ENCODE data around the gene WDR47.

Gene WDR47

GRCh38 chr1:108955881-108956280 lies 86.0 kb downstream of the WDR47 start:
- H3F3A ChIP-seq (ENCODE audit: insufficient read depth, low read length): no peaks in the 10 kb centered on the region
- no peak overlapping the region for H3K4me2 ChIP-seq (ENCODE audit: low read length)
- H3K4me3 ChIP-seq (ENCODE audit: low read depth, low read length, poor library complexity, severe bottlenecking): no peak overlapping the region
- no peak for TF ChIP-seq EZH2 (IDR thresholded peaks at IDR 0.05; ENCODE audit: borderline replicate concordance, low read length)
- TF ChIP-seq CTCF (IDR thresholded peaks at IDR 0.05; ENCODE audit: low read length): no peak
- peaks cover 27% of the 10 kb centered on the region for H3K36me3 ChIP-seq (ENCODE audit: insufficient read depth, low read length)
- peaks cover 28% of the 10 kb centered on the region for H3K79me2 ChIP-seq (ENCODE audit: insufficient read depth, low read length)
- H4K20me1 ChIP-seq (ENCODE audit: insufficient read depth, low read length): no peaks in the 10 kb centered on the region
- H3K9me3 ChIP-seq (ENCODE audit: low read length): no peaks in the 10 kb centered on the region
- H2AFZ ChIP-seq (ENCODE audit: low read length): no peak overlapping the region
- no peak overlapping the region for H3K27ac ChIP-seq (ENCODE audit: low read depth, low read length, poor library complexity, severe bottlenecking)
- H3K9me2 ChIP-seq (ENCODE audit: low read depth, low read length): no peaks in the 10 kb centered on the region
- H3K27me3 ChIP-seq (ENCODE audit: insufficient read depth, low read length): no peaks in the 10 kb centered on the region
- H3K9ac ChIP-seq (ENCODE audit: low read length): no peak overlapping the region
- peaks cover 2% of the 10 kb centered on the region for H3K4me1 ChIP-seq (ENCODE audit: insufficient read depth, low read length, severe bottlenecking)

GRCh38 chr1:108955111-108955510 lies 86.8 kb downstream of the WDR47 start:
- H3F3A ChIP-seq (ENCODE audit: insufficient read depth, low read length): no peaks in the 10 kb centered on the region
- TF ChIP-seq EZH2 (IDR thresholded peaks at IDR 0.05; ENCODE audit: borderline replicate concordance, low read length) (no peak), CTCF (IDR thresholded peaks at IDR 0.05; ENCODE audit: low read length) (no peak)
- H3K79me2 ChIP-seq (ENCODE audit: insufficient read depth, low read length): peaks cover 32% of the 10 kb centered on the region
- no peaks in the 10 kb centered on the region for H3K9me3 ChIP-seq (ENCODE audit: low read length)
- H3K4me3 ChIP-seq (ENCODE audit: low read depth, low read length, poor library complexity, severe bottlenecking): no peak overlapping the region
- H3K27me3 ChIP-seq (ENCODE audit: insufficient read depth, low read length): no peaks in the 10 kb centered on the region
- H3K4me2 ChIP-seq (ENCODE audit: low read length): no peak overlapping the region
- no peaks in the 10 kb centered on the region for H4K20me1 ChIP-seq (ENCODE audit: insufficient read depth, low read length)
- H3K27ac ChIP-seq (ENCODE audit: low read depth, low read length, poor library complexity, severe bottlenecking): no peak overlapping the region
- no peak overlapping the region for H3K9ac ChIP-seq (ENCODE audit: low read length)
- no peaks in the 10 kb centered on the region for H3K9me2 ChIP-seq (ENCODE audit: low read depth, low read length)
- H2AFZ ChIP-seq (ENCODE audit: low read length): no peak overlapping the region
- peaks cover 27% of the 10 kb centered on the region for H3K36me3 ChIP-seq (ENCODE audit: insufficient read depth, low read length)
- H3K4me1 ChIP-seq (ENCODE audit: insufficient read depth, low read length, severe bottlenecking): no peaks in the 10 kb centered on the region

- Histone ChIP-seq H3F3A (ENCODE audit: insufficient read depth, low read length) (no peaks in the 10 kb centered on the region), H3K27me3 (ENCODE audit: insufficient read depth, low read length) (no peaks in the 10 kb centered on the region), H3K9me3 (ENCODE audit: low read length) (no peaks in the 10 kb centered on the region), H3K4me1 (ENCODE audit: insufficient read depth, low read length, severe bottlenecking) (peaks cover 7% of the 10 kb centered on the region), H3K9me2 (ENCODE audit: low read depth, low read length) (no peaks in the 10 kb centered on the region), H4K20me1 (ENCODE audit: insufficient read depth, low read length) (no peaks in the 10 kb centered on the region), H3K36me3 (ENCODE audit: insufficient read depth, low read length) (peaks cover 27% of the 10 kb centered on the region), H2AFZ (ENCODE audit: low read length) (no peak overlapping the region), H3K27ac (ENCODE audit: low read depth, low read length, poor library complexity, severe bottlenecking) (no peak overlapping the region), H3K4me2 (ENCODE audit: low read length) (no peak overlapping the region), H3K79me2 (ENCODE audit: insufficient read depth, low read length) (peaks cover 36% of the 10 kb centered on the region), H3K9ac (ENCODE audit: low read length) (no peak overlapping the region), H3K4me3 (ENCODE audit: low read depth, low read length, poor library complexity, severe bottlenecking) (no peak overlapping the region)
- TF ChIP-seq CTCF (IDR thresholded peaks at IDR 0.05; ENCODE audit: low read length): no peak
- TF ChIP-seq EZH2 (IDR thresholded peaks at IDR 0.05; ENCODE audit: borderline replicate concordance, low read length): no peak
Observed at GRCh38 chr1:108953452-108953851, 88.5 kb downstream of the WDR47 start.

Data from OCI-LY1 (cell line).